Stimulated activated CD4-positive, alpha-beta T cell treated with anti-CD3 and anti-CD28 coated beads, Interleukin-1b, Interleukin-23, amount 100 ng/mL, for 48 hours (primary cell): ENCODE results near the gene LOXL1.

Experiments used
- DNase-seq: peaks from one replicate; pipeline ENCODE4 v3.0.0-alpha.2; 2020

Gene LOXL1

GRCh38 chr15:73926219-73927002 lies at the start of gene LOXL1:
TSS of gene LOXL1 (plus strand) at chr15:73926462. CDS start at chr15:73926784, 322 bp downstream.
- DNase-seq, result no peak

GRCh38 chr15:73879426-73879825 lies 46.8 kb upstream of the LOXL1 start:
- DNase-seq, result no peak

GRCh38 chr15:73881579-73882320 lies 44.5 kb upstream of the LOXL1 start:
- DNase-seq, result no peak

- DNase-seq, result no peak
Measured at GRCh38 chr15:73882761-73883419, 43.4 kb upstream of the LOXL1 start.

GRCh38 chr15:73884159-73884558 lies 42.1 kb upstream of the LOXL1 start:
- DNase-seq, result no peak

GRCh38 chr15:73885954-73886700 lies 40.1 kb upstream of the LOXL1 start:
- DNase-seq, result no peak

- no peak for DNase-seq
Measured at GRCh38 chr15:73886717-73887345, 39.4 kb upstream of the LOXL1 start.

GRCh38 chr15:73887481-73887880 lies 38.8 kb upstream of the LOXL1 start:
- no peak for DNase-seq

- no peak for DNase-seq
Measured at GRCh38 chr15:73888224-73889041, 37.8 kb upstream of the LOXL1 start.

- no peak for DNase-seq
Measured at GRCh38 chr15:73889053-73889761, 37.1 kb upstream of the LOXL1 start.

- no peak for DNase-seq
Measured at GRCh38 chr15:73889762-73890124, 36.5 kb upstream of the LOXL1 start.

- DNase-seq, result no peak
Measured at GRCh38 chr15:73891328-73892315, 34.6 kb upstream of the LOXL1 start.

GRCh38 chr15:73892446-73893226 lies 33.6 kb upstream of the LOXL1 start:
- DNase-seq, result no peak

- no peak for DNase-seq
Measured at GRCh38 chr15:73894133-73894814, 32.0 kb upstream of the LOXL1 start.

- peak; percentile 70 for DNase-seq
Measured at GRCh38 chr15:73897441-73898261, 28.6 kb upstream of the LOXL1 start.

- no peak for DNase-seq
Measured at GRCh38 chr15:73899197-73900094, 26.8 kb upstream of the LOXL1 start.
